H1 (cell line): Measurements from ENCODE around the gene DPY19L3. TPM values are rescaled to one million over a fixed set of nuclear protein-coding genes. Genes with fewer than 3 reads are reported as not detected.

Experiments
- CTCF ChIA-PET: fragments of 300-600 bp; sonication (Branson Sonifier 250); formaldehyde crosslinking; loops from one replicate; lab custom pipeline; 2021; ENCODE audit not compliant: partially characterized antibody; lab: Charles Lee
- POLR2A ChIA-PET: fragments of 300-600 bp; sonication (Branson Sonifier 250); formaldehyde crosslinking; loops from one replicate; lab custom pipeline; 2021; ENCODE audit warnings: inconsistent platforms; ENCODE audit not compliant: partially characterized antibody; lab: Charles Lee
- DNase-seq, 2 experiments: peaks; one replicate each; pipeline versions ENCODE4 v3.0.0 to v3.0.0-alpha.2; 2010 to 2022; ENCODE audit warnings: low spot score in 2 of 2, low read depth in 1 of 2, mixed read lengths in 1 of 2
- FAIRE-seq: peaks from 2 replicates; lab custom pipeline; 2011; peaks lifted over from hg19 to GRCh38; lab: Jason Lieb, UNC
- H2AFZ ChIP-seq: 2 replicates; pipeline ENCODE4 v1.8.1; 2012; ENCODE audit warnings: low read length, inconsistent platforms
- H2AK5ac ChIP-seq: 2 replicates; pipeline ENCODE4 v1.6.1; 2013; ENCODE audit warnings: low read depth, low read length
- H2BK120ac ChIP-seq: replicated peaks from 2 replicates; pipeline ENCODE3; 2013; ENCODE audit warnings: low read depth, low read length, inconsistent platforms
- H2BK12ac ChIP-seq: 2 replicates; pipeline ENCODE4 v1.6.1; 2013; ENCODE audit warnings: low read depth, low read length
- H2BK15ac ChIP-seq: 2 replicates; pipeline ENCODE4 v1.6.1; 2013; ENCODE audit warnings: low read length
- H2BK20ac ChIP-seq: 2 replicates; pipeline ENCODE4 v1.6.1; 2013; ENCODE audit warnings: low read length
- H2BK5ac ChIP-seq: 2 replicates; pipeline ENCODE4 v1.6.1; 2013; ENCODE audit warnings: low read depth, low read length
- H3K14ac ChIP-seq: 2 replicates; pipeline ENCODE4 v1.6.1; 2013; ENCODE audit warnings: inconsistent platforms; ENCODE audit not compliant: insufficient read length
- H3K18ac ChIP-seq: 2 replicates; pipeline ENCODE4 v1.6.1; 2013; ENCODE audit warnings: low read length; ENCODE audit errors: extremely low read depth
- H3K23ac ChIP-seq: 2 replicates; pipeline ENCODE4 v1.6.1; 2013; ENCODE audit warnings: inconsistent platforms; ENCODE audit not compliant: insufficient read length
- H3K23me2 ChIP-seq: 2 replicates; pipeline ENCODE4 v1.6.1; 2013; ENCODE audit warnings: low read depth, low read length
- H3K27ac ChIP-seq: 2 replicates; pipeline ENCODE4 v1.6.1; 2011; ENCODE audit warnings: low read depth, low read length, inconsistent platforms
- H3K27me3 ChIP-seq, 4 experiments: replicated peaks in 1 of 4; 1 replicate in 1 of 4; 2 replicates in 3 of 4; pipeline versions ENCODE4 v1.6.1 to v1.8.1; 2011 to 2013; ENCODE audit warnings: low read length in 3 of 4, mild to moderate bottlenecking in 3 of 4, inconsistent platforms in 2 of 4, mixed read lengths in 2 of 4, moderate library complexity in 1 of 4; ENCODE audit not compliant: control insufficient read depth in 3 of 4, insufficient read depth in 3 of 4; ENCODE audit errors: extremely low read depth in 1 of 4
- H3K36me3 ChIP-seq, 4 experiments: 2 replicates each; pipeline versions ENCODE4 v1.6.1 to v1.8.1; 2011 to 2013; ENCODE audit warnings: mild to moderate bottlenecking in 4 of 4, low read length in 3 of 4, moderate library complexity in 2 of 4, control low read depth in 1 of 4, inconsistent platforms in 1 of 4; ENCODE audit not compliant: insufficient read depth in 4 of 4, control insufficient read depth in 2 of 4
- H3K4ac ChIP-seq: replicated peaks from 2 replicates; pipeline ENCODE3; 2013; ENCODE audit warnings: low read length, low read depth, mixed read lengths, inconsistent platforms; ENCODE audit not compliant: insufficient read length
- H3K4me1 ChIP-seq, 4 experiments: replicated peaks in 1 of 4; 1 replicate in 1 of 4; 2 replicates in 3 of 4; pipeline versions ENCODE4 v1.6.1 to v1.8.1; 2011 to 2013; ENCODE audit warnings: low read length in 3 of 4, inconsistent platforms in 2 of 4, mixed read lengths in 1 of 4; ENCODE audit not compliant: insufficient read depth in 4 of 4, control insufficient read depth in 3 of 4
- H3K4me2 ChIP-seq, 2 experiments: 2 replicates each; pipeline versions ENCODE4 v1.6.1 to v1.8.1; 2011 to 2013; ENCODE audit warnings: low read depth in 2 of 2, low read length in 2 of 2, control low read depth in 1 of 2, inconsistent platforms in 1 of 2, mild to moderate bottlenecking in 1 of 2; ENCODE audit not compliant: insufficient read depth in 1 of 2
- H3K4me3 ChIP-seq, 4 experiments: fragments of 200-600, 300-600 bp in 1 of 4; sonication (generic), shearing (Covaris generic), sonication (Bioruptor Twin) in 1 of 4; 2 replicates each; pipeline versions ENCODE4 v1.5.1 to v1.8.1; 2011 to 2016; ENCODE audit warnings: low read length in 4 of 4, low read depth in 3 of 4, control low read depth in 2 of 4, inconsistent platforms in 2 of 4, mild to moderate bottlenecking in 2 of 4, mixed read lengths in 1 of 4, moderate library complexity in 1 of 4; ENCODE audit not compliant: insufficient read depth in 2 of 4; ENCODE audit errors: extremely low read depth in 1 of 4
- H3K56ac ChIP-seq: replicated peaks from 2 replicates; pipeline ENCODE3; 2013; ENCODE audit warnings: low read depth, mild to moderate bottlenecking, mixed read lengths, low read length, inconsistent platforms; ENCODE audit not compliant: insufficient read length
- H3K79me1 ChIP-seq: 2 replicates; pipeline ENCODE4 v1.6.1; 2013; ENCODE audit warnings: low read depth, low read length, control low read depth
- H3K79me2 ChIP-seq, 2 experiments: 2 replicates each; pipeline versions ENCODE4 v1.6.1 to v1.8.1; 2012 to 2013; ENCODE audit warnings: low read length in 2 of 2, mild to moderate bottlenecking in 2 of 2, inconsistent platforms in 1 of 2; ENCODE audit not compliant: insufficient read depth in 2 of 2, control insufficient read depth in 1 of 2
- H3K9ac ChIP-seq, 4 experiments: replicated peaks in 1 of 4; 1 replicate in 1 of 4; 2 replicates in 3 of 4; pipeline versions ENCODE4 v1.6.1 to v1.8.1; 2011 to 2013; ENCODE audit warnings: low read depth in 3 of 4, low read length in 3 of 4, control low read depth in 2 of 4, mild to moderate bottlenecking in 2 of 4, moderate library complexity in 2 of 4, inconsistent platforms in 1 of 4; ENCODE audit errors: extremely low read depth in 1 of 4
- H3K9me3 ChIP-seq, 2 experiments: 2 replicates each; pipeline versions ENCODE4 v1.6.1 to v1.8.1; 2012 to 2013; ENCODE audit warnings: mild to moderate bottlenecking in 2 of 2, moderate library complexity in 2 of 2, control low read depth in 1 of 2, inconsistent platforms in 1 of 2, low read depth in 1 of 2, low read length in 1 of 2, mixed read lengths in 1 of 2; ENCODE audit not compliant: insufficient read depth in 2 of 2
- H4K20me1 ChIP-seq, 2 experiments: replicated peaks in 1 of 2; 2 replicates each; pipeline versions ENCODE3 to v1.8.1; 2011 to 2013; ENCODE audit warnings: inconsistent platforms in 2 of 2, low read length in 2 of 2, mild to moderate bottlenecking in 1 of 2; ENCODE audit not compliant: insufficient read depth in 2 of 2, control insufficient read depth in 1 of 2
- H4K5ac ChIP-seq: 2 replicates; pipeline ENCODE4 v1.6.1; 2013; ENCODE audit warnings: low read length, low read depth, mixed read lengths, inconsistent platforms; ENCODE audit not compliant: insufficient read length
- H4K8ac ChIP-seq: 2 replicates; pipeline ENCODE4 v1.8.0; 2013; ENCODE audit warnings: mild to moderate bottlenecking, moderate library complexity, low read length, inconsistent platforms; ENCODE audit not compliant: insufficient read depth; ENCODE audit errors: extremely low read depth
- H4K91ac ChIP-seq: replicated peaks from 2 replicates; pipeline ENCODE3; 2013; ENCODE audit warnings: low read length, mixed read lengths, inconsistent platforms; ENCODE audit not compliant: insufficient read length
- BCL11A ChIP-seq, 2 experiments: IDR thresholded peaks; one replicate each; pipeline ENCODE4 v1.6.1; 2011; ENCODE audit warnings: low read depth in 2 of 2, low read length in 2 of 2, mild to moderate bottlenecking in 2 of 2
- BRCA1 ChIP-seq: IDR thresholded peaks from 2 replicates; pipeline ENCODE4 v1.6.1; 2012; ENCODE audit warnings: low read depth, low read length, improper control_type of control experiment
- CREB1 ChIP-seq: IDR thresholded peaks from 2 replicates; pipeline ENCODE4 v1.6.1; 2012; ENCODE audit warnings: inconsistent platforms
- GTF2F1 ChIP-seq: IDR thresholded peaks from 2 replicates; pipeline ENCODE4 v1.6.1; 2012; ENCODE audit warnings: low read depth, low read length, improper control_type of control experiment, borderline replicate concordance
- JUND ChIP-seq: IDR thresholded peaks from 2 replicates; pipeline ENCODE4 v1.6.1; 2011; ENCODE audit warnings: mild to moderate bottlenecking, improper control_type of control experiment, low read length
- KDM1A ChIP-seq: fragments of 200-600, 300-600 bp; sonication (generic); IDR thresholded peaks from 2 replicates; pipeline ENCODE4 v1.7.1; 2016; ENCODE audit warnings: mild to moderate bottlenecking, low read length, borderline replicate concordance
- KDM4A ChIP-seq: IDR thresholded peaks from one replicate; pipeline ENCODE4 v1.7.1; 2012; ENCODE audit warnings: low read depth, mild to moderate bottlenecking, moderate library complexity, low read length, inconsistent platforms; ENCODE audit not compliant: severe bottlenecking
- NANOG ChIP-seq: IDR thresholded peaks from 2 replicates; pipeline ENCODE4 v1.6.1; 2011; ENCODE audit warnings: low read length, low read depth, mild to moderate bottlenecking, inconsistent platforms; ENCODE audit not compliant: insufficient read depth, poor library complexity, severe bottlenecking
- POU5F1 ChIP-seq: IDR thresholded peaks from 2 replicates; pipeline ENCODE4 v1.6.1; 2011; ENCODE audit warnings: low read depth, mild to moderate bottlenecking, low read length, moderate library complexity
- RFX5 ChIP-seq: IDR thresholded peaks from 2 replicates; pipeline ENCODE4 v1.6.1; 2011; ENCODE audit warnings: low read depth, low read length, improper control_type of control experiment, borderline replicate concordance
- RNF2 ChIP-seq: fragments of 200-900, 300-1000 bp; sonication (generic); IDR thresholded peaks from 2 replicates; pipeline ENCODE4 v1.7.1; 2016; ENCODE audit warnings: borderline replicate concordance, low read depth, mild to moderate bottlenecking, antibody characterized with exemption, low read length; ENCODE audit not compliant: poor library complexity, severe bottlenecking; ENCODE audit errors: missing control alignments
- SUZ12 ChIP-seq: fragments of 200-600 bp; sonication (generic); IDR thresholded peaks from 2 replicates; pipeline ENCODE4 v1.6.1; 2012; ENCODE audit warnings: mild to moderate bottlenecking, inconsistent platforms, low read length, moderate library complexity, mixed read lengths
- TBP ChIP-seq: IDR thresholded peaks from 2 replicates; pipeline ENCODE4 v1.6.1; 2011; ENCODE audit warnings: low read depth, low read length, improper control_type of control experiment
- TEAD4 ChIP-seq: IDR thresholded peaks from 2 replicates; pipeline ENCODE4 v1.6.1; 2012; ENCODE audit warnings: low read depth, low read length, inconsistent platforms, mixed read lengths
- WGBS, 2 experiments: shearing (Covaris generic) in 1 of 2; methylation state at CpG; one replicate each; pipeline versions ENCODE4 v1.1.6 to v1.1.7; 2013 to 2015; ENCODE audit warnings: low lambda C conversion rate in 2 of 2, mixed read lengths in 2 of 2, inconsistent platforms in 1 of 2, low coverage in 1 of 2, missing lambda C conversion rate in 1 of 2; ENCODE audit not compliant: insufficient replicate concordance in 2 of 2, insufficient coverage in 1 of 2, insufficient read length in 1 of 2; ENCODE audit errors: extremely low coverage in 1 of 2, missing lambda C conversion rate in 1 of 2; 5-methylcytosine and 5-hydroxymethylcytosine counted together
- polyA plus RNA-seq, 7 experiments: library from polyadenylated mRNA; depleted of rRNA in 3 of 7; stranded (reverse) in 5 of 7; unstranded in 2 of 7; fragments of >200 nt in 5 of 7; fragments of 200-250 nt in 2 of 7; gene quantifications; 1 replicate in 5 of 7; 2 replicates in 1 of 7; 4 replicates in 1 of 7; pipeline versions ENCODE4 v1.2.1 to v1.2.3, GENCODE V29; 2011 to 2013; ENCODE audit warnings: missing spikeins in 2 of 7, mixed read lengths in 2 of 7
- total RNA-seq: library from RNA; stranded (reverse); fragmentation: NEBNext Ultra II Directional; extraction: Animal tissue kit (Norgen Biotek cat#: 25700); gene quantifications from 2 replicates; pipeline ENCODE4 v1.2.1, GENCODE V29; 2021

DPY19L3 gene
- total and polyA plus RNA-seq, 2 of the 8 experiments (the other 6 are each of a cell fraction or from before 2014, with no cell fraction given) = 35.3 to 60.2 TPM

DNA sequence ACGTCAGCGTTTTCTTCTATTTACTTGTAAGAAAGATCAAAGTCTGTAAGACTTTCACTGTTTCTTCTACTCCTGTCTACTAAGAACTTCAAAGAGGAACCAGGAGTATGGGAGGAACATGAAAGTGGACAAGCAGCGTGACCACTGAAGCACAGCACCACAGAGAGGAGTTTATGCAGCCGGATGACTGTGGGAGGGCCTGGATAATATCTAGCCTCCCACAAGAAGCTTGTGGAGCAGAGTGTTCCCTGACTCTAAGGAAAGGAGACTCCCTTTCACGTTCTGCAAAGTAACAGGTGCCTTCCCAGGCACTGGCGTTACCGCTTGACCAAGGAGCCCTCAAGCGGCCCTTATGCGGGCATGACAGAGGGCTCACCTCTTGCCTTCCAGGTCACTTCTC lies 91.8 kb downstream of the DPY19L3 start:
- H3K9ac ChIP-seq = no peak overlapping the region
- H2AK5ac ChIP-seq = no peak overlapping the region
- no peak overlapping the region for H3K56ac ChIP-seq
- no peak overlapping the region for H3K23ac ChIP-seq
- H2AFZ ChIP-seq = no peak overlapping the region
- no peaks in the 10 kb centered on the region for H3K27me3 ChIP-seq
- no peak overlapping the region for H3K4ac ChIP-seq
- H3K4me2 ChIP-seq = no peak overlapping the region
- H4K20me1 ChIP-seq = no peaks in the 10 kb centered on the region
- ChIA-PET POLR2A (no interaction called here), CTCF (interaction anchor here (1.0 to 1.1 kb wide), 3 partner anchors 13 to 69 kb away, joined by 3 to 5 read pairs (median 4); no protein-coding TSS in a partner anchor)
- no peak overlapping the region for H4K91ac ChIP-seq
- no peaks in the 10 kb centered on the region for H3K36me3 ChIP-seq
- H3K23me2 ChIP-seq = no peaks in the 10 kb centered on the region
- no peak overlapping the region for H4K8ac ChIP-seq
- H3K79me2 ChIP-seq = no peaks in the 10 kb centered on the region
- no peaks in the 10 kb centered on the region for H3K79me1 ChIP-seq
- H2BK120ac ChIP-seq = no peak overlapping the region
- WGBS, 2 experiments = 88% methylated on average over 9 of the region's 9 CpGs; no CpG with 5 or more reads in 1 of the 2 experiments
- H3K4me1 ChIP-seq = no peaks in the 10 kb centered on the region; a peak in 1 of 7 replicates
- no peak overlapping the region for H2BK12ac ChIP-seq
- no peak overlapping the region for H4K5ac ChIP-seq
- H3K4me3 ChIP-seq = no peak overlapping the region
- no peak overlapping the region for H3K18ac ChIP-seq
- TF ChIP-seq BCL11A (IDR thresholded peaks at IDR 0.05; ENCODE audit: low read depth in 2 of 2, low read length in 2 of 2) = no peak
- TF ChIP-seq TBP = no peak
- no peak for TF ChIP-seq KDM1A
- TF ChIP-seq BRCA1 = no peak
- no peak for TF ChIP-seq SUZ12
- no peak for TF ChIP-seq TEAD4
- TF ChIP-seq POU5F1 = no peak
- TF ChIP-seq GTF2F1 = no peak
- no peak for TF ChIP-seq RFX5
- TF ChIP-seq JUND = no peak
- TF ChIP-seq RNF2 = no peak
- no peak for TF ChIP-seq NANOG
- TF ChIP-seq CREB1 = no peak
- no peak for TF ChIP-seq KDM4A
- H2BK20ac ChIP-seq = no peak overlapping the region
- H2BK15ac ChIP-seq = no peak overlapping the region
- H3K9me3 ChIP-seq = no peaks in the 10 kb centered on the region
- no peak overlapping the region for H3K27ac ChIP-seq
- no peak overlapping the region for H3K14ac ChIP-seq
- FAIRE-seq (no peak), DNase-seq (no peak)
- no peak overlapping the region for H2BK5ac ChIP-seq
